EL (cell line): ENCODE results near the gene CDAN1.
"Not testable (repeated sequence)": the region's sequence is repeated elsewhere in the genome, so short reads cannot be mapped to it uniquely, and the experiment has no call there.

ENCODE experiments used
- DNase-seq: peaks from one replicate; pipeline ENCODE4 v3.0.0-alpha.2; 2016

CDAN1 gene, protein sequence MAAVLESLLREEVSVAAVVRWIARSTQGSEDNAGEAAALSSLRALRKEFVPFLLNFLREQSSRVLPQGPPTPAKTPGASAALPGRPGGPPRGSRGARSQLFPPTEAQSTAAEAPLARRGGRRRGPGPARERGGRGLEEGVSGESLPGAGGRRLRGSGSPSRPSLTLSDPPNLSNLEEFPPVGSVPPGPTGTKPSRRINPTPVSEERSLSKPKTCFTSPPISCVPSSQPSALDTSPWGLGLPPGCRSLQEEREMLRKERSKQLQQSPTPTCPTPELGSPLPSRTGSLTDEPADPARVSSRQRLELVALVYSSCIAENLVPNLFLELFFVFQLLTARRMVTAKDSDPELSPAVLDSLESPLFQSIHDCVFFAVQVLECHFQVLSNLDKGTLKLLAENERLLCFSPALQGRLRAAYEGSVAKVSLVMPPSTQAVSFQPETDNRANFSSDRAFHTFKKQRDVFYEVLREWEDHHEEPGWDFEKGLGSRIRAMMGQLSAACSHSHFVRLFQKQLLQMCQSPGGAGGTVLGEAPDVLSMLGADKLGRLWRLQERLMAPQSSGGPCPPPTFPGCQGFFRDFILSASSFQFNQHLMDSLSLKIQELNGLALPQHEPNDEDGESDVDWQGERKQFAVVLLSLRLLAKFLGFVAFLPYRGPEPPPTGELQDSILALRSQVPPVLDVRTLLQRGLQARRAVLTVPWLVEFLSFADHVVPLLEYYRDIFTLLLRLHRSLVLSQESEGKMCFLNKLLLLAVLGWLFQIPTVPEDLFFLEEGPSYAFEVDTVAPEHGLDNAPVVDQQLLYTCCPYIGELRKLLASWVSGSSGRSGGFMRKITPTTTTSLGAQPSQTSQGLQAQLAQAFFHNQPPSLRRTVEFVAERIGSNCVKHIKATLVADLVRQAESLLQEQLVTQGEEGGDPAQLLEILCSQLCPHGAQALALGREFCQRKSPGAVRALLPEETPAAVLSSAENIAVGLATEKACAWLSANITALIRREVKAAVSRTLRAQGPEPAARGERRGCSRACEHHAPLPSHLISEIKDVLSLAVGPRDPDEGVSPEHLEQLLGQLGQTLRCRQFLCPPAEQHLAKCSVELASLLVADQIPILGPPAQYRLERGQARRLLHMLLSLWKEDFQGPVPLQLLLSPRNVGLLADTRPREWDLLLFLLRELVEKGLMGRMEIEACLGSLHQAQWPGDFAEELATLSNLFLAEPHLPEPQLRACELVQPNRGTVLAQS

DNA sequence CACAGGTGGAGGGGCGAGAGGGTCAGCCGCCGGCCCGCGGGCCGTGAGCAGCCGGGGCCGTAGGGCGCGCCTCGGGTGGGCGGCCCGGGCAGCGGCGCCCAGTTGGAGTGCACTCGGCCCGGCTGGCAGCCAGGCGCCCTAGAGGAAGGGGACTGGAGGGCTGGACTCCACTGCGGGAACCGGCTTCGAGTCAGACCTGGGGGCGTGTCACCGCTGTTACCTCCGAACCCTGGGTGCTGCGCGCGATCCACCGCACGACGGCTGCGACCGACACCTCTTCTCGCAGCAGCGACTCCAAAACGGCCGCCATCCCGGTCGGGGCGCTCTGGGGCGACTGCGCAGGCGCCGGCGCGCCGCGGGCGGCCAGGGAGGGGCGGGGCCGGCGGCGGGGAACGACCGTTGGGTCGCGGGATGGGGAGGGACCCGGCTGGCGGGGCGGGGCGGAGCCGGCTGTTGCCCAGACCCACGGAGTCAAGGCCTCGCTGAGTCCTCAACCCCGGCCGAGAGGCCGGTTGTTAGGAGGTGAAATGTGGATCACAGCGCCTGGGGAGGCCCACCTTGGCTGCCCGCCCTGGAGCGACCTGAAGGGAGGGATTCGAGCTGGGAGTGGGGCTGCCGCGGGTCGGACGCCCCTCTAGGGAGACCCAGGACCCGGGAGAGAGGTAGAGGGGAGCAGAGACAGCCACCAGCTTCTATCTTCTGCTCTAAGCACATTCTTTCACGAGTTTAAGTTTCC lies at the start of gene CDAN1:
Gene CDAN1, minus strand, starts transcription at position 336 of the 736 bp plus-strand sequence. Its CDS starts 26 bp downstream, at position 310.
- peak; percentile 88 for DNase-seq

DNA sequence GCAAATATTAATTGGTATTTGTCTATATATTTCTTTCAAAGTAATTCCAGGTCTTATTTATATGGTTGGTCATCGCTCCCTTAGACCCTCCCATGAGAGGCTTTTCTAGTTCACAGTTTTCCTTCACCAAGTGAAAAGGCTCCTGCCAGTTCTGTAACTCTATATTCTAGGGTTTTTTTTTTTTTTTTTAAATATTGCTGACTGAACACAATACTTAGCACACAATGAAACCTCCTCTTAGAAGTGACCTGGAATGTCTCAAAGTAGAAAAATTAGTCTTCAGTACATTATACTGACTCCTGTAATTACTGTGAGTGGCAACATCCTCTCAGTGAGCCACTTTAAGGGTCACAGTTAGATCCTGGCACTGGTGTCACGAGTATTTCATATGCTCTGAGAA lies 48.6 kb upstream of the CDAN1 start:
- DNase-seq, result no peak

DNA sequence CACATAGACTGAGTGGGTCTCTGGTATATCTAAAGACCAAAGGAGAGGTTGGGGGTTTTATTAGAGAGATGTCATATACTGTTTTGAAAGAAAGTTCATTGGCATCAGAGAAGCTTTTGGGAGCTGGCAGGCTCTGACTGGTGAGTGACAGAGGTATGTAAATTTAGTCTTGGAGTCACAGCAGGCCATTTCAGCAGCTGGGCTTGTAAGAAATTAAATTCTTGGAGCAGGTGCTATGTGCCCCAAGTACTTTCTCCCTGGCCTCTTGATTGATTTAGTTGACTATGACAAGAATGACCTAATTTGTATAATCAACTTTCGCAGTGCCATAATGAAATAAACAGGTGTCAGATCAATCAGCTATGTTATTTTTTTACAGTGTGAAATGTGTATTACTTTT lies 47.8 kb upstream of the CDAN1 start:
- no peak for DNase-seq

DNA sequence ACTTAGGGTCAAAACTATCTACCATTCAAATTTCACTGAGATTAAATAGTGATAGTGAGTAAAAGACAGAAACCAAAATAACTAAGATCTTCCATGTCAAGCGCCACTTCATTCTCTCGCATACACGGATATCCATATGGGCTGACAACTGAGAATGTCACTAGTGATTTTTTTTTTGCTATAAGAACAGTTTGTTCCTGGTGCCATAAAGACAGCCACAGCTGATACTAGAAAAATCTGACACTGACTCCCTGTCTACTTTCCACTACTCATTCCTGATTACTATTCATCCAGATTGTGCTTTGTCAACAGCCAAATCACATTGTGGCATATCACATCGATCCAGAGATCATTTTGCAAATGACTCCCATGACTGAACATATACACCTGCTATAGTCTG lies 45.8 kb upstream of the CDAN1 start:
- DNase-seq, result no peak

DNA sequence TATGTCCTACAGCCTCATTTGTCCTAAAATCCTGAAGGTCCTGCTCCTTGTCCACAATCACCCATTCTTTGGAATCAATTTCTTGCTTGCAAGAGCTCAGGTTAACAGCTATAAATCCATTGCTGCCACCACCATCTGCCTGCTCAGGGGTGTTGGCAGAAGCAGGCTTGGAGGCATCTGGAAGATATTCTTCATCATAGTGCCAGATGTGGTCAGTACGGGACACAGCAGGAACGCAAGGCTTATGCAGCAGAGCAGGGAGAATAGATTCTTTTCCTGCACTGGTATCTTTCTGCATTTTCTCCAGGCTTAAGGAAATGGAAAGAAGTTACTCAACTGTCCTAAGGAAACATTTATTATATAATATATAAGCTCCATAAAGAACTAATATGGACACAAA lies 38.5 kb upstream of the CDAN1 start:
- no peak for DNase-seq

DNA sequence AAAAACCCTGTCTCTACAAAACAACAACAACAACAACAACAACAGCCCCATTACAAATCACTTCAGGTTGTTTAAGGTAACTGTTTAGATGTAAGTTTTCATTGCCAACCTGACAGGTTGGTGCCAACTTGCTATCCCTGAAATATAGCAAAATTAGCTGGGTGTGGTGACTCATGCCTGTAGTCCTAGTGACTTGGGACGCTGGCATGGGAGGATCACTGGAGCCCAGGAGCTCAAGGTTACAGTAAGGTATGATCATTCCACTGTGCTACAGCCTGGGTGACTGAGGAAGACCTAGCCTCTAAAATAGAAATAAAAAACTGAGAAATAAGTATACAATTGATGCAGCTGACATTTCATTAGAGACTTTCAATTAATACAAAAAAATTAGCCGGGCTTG lies 36.0 kb upstream of the CDAN1 start:
- no peak for DNase-seq

DNA sequence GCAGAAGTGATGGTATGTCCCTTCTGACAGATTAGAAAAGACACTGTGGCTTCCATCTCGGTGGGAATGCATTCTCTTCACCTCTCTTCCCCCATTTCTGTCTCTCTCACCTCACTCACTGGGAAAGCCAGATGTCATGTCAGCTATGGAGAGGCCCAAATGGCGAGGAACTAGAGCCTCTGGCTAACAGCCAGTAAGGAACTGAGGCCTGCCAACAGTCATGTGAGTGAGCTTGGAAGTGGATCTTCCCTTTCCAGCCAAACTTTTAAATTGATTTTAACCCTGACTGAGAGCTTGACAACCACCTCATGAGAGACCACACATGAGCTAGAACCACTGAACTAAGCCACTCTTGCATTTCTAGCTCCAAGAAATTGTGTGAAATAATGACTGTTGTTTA lies 35.2 kb upstream of the CDAN1 start:
- DNase-seq, result no peak

DNA sequence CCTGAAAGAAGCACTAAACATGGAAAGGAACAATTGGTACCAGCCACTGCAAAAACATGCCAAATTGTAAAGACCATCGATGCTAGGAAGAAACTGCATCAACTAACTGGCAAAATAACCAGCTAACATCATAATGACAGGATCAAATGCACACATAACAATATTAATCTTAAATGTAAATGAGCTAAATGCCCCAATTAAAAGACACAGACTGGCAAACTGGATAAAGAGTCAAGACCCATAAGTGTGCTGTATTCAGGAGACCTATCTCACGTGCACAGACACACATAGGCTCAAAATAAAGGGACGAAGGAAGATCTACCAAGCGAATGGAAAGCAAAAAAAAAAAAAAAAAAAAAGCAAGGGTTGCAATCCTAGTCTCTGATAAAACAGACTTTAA lies 29.2 kb upstream of the CDAN1 start:
- DNase-seq, result not testable (repeated sequence)

DNA sequence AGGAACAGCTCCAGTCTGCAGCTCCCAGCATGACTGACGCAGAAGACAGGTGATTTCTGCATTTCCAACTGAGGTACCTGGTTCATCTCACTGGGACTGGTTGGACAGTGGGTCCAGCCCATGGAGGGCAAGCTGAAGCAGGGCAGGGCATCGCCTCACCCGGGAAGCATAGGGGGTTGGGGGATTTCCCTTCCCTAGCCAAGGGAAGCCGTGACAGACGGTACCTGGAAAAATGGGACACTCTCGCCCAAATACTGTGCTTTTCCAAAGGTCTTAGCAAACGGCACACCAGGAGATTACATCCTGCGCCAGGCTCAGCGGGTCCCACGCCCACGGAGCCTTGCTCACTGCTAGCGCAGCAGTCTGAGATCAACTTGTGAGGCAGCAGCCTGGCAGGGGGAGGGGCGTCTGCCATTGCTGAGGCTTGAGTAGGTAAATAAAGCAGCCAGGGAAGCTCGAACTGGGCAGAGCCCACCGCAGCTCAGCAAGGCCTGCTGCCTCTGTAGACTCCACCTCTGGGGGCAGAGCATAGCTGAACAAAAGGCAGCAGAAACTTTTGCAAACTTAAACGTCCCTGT lies 27.3 kb upstream of the CDAN1 start:
- DNase-seq, result not testable (repeated sequence)

DNA sequence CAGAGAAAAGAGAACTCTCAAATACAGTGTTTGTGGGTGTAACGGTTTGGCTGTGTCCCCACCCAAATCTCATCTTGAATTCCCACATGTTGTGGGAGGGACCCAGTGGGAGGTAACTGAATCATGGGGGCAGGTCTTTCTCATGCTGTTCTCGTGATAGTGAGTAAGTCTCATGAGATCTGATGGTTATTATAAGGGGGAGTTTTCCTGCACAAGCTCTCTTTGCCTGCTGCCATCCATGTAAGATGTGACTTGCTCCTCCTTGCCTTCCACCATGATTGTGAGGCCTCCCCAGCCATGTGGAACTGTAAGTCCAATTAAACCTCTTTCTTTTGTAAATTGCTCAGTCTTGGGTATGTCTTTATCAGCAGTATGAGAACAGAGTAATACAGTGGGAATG lies 24.9 kb upstream of the CDAN1 start:
- not testable (repeated sequence) for DNase-seq

DNA sequence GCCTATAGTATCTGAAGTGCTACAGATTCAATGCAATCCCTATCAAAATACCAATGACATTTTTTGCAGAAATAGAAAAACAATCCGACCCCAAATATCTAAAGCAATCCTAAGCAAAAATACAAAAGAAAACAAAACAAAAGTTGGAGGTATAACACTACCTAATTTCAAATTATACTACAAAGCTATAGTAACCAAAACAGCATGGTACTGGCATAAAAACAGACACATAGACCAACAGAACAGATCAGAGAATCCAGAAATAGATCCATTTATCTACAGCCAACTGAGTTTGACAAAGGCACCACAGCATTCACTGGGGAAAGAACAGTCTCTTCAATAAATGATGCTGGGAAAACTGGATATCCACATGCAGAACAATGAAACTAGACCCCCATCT lies 23.8 kb upstream of the CDAN1 start:
- DNase-seq, result no peak

DNA sequence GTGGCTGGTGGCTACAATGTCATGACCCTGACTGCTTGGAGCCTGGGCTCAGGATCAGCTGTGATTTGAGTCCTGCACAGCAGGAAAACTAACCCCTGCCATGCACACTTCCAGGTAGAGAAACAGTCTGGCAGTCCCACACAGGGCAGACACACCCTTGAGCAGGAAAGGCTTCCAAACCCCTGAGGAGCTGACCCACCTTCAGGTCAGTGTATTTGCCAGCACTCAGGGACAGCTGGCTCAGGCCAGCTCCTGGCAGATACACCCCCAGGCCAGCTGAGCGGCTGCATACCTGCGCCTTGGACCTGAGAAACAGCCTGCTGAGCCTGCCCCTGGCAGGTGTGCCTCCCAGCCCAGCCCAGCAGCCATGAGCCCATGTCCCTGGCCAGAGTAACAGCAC lies 22.2 kb upstream of the CDAN1 start:
- DNase-seq, result no peak

DNA sequence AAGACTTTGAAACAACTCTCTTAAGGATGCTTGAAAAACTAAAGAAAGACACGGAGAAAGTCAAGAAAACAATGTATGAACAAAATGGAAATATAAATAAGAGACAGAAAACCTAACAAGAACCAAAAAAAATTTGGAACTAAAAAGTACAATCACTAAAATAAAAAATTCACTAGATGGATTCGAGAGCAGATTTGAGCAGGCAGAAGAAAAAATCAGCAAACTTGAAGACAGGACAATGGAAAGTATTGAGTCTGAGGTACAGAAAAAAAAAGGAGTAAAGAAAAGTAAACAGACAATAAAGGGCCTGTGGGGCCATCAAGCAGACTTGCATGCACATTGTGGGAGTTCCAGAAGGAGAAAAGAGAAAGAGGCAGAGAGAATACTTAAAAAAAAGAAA lies 13.4 kb upstream of the CDAN1 start:
- no peak for DNase-seq

DNA sequence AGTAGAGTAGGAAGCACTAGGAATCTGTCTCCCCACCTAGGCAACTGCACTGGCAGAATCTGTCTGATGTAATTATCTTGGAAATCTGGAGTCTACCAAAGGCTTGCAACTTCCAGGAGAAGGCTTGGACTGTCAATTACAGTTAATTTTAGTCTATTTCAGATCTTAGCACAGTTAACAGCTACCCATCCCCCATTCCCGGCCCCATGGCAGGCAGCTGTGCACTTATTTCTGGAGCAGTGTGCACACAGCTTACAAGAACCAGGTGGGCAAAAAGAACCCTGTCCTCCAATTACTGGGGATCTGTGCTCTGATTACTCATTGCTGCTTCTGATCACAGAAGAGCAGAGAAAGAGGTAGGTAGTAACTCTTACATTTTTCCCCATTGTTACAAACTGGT lies 12.3 kb upstream of the CDAN1 start:
- DNase-seq, result no peak

DNA sequence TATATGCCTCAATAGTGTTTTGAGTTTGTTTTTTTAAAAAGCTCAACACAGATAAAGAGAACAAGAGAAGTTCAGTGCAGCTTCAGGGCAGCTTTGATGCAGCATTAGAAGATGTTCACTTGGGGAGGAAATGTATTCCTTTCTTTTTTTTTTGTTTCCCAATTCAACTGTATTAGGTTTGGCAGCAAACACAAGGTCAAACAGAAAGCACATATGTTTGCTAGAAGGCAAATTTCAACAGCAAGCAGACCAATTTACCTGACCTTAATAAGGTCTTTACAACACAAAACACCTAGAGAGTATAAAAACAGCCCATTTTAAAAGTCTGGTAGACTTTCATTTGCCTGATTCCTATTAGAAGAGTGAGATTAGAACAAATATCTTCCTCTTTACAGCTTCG lies 7.3 kb upstream of the CDAN1 start:
- no peak for DNase-seq

DNA sequence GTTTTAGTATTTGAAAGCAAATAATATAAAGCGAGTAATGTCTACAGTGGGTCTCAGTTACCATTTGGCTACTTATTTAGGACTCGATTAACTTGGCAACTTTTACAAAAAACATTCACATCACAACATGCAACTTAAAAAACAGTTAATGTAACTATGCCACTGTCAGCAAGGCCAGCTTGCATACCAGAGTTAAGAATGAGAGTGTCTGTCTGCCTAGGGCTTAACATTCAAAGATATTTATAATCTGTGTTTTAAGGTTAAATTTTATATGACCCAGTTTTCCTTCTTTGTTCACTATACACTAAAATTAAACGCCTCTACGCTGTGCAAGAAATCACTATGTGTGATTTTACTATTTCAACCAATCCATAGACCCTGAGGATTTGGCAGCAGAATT lies 5.2 kb upstream of the CDAN1 start:
- DNase-seq, result no peak

DNA sequence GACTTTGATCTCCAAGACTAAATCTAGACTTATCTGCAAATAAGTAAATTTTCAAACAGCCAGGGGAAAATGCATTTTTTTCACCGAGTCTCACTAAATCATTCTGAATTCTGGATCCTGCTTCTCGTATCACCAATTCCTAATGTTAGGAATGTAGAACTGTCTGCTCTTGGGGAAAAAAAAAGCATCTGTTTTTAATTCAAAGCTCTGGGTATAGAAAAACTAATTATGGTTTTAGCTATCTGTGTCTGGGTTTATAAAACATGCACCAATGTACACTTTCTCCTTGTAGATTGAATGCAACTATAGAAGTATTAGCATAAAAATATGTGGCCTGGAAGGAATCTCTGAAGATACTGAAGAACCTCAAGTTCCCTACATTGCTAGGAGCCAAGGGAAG lies 4.8 kb upstream of the CDAN1 start:
- DNase-seq, result no peak

DNA sequence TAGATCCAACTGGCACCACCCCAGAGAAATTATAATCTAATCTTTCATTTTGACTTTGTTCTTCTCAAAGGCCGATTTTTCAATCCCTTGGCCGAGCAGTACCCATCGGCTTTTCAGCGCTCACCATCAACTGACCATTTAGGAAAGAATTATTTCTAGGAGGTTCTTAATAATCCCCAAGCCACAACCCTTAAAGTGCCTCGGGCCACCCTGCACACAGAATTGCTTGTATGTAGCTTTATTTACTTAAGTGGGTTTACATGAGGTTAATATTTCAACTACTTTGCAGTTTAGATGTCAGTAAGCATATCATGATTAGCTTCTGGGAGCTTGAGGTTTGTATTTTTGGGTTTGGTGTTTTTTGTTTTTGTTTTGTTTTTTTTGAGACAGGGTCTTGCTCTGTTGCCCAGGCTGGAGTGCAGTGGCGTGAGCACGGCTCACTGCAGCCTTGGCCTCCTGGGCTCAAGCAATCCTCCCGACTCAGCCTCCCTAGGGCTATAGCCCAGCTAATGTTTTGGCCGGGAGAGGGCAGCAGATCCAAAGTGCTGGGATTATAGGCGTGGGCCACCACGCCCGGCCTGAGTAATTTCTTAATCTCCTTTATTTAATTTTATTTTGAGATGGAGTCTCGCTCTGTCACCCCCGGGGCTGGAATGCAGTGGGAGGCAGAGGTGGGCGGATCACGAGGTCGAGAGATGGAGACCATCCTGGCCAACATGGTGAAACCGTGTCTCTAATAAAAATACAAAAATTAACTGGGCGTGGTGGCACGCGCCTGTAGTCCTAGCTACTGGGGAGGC lies 801 bp upstream of the CDAN1 start:
- peak; percentile 19 for DNase-seq

DNA sequence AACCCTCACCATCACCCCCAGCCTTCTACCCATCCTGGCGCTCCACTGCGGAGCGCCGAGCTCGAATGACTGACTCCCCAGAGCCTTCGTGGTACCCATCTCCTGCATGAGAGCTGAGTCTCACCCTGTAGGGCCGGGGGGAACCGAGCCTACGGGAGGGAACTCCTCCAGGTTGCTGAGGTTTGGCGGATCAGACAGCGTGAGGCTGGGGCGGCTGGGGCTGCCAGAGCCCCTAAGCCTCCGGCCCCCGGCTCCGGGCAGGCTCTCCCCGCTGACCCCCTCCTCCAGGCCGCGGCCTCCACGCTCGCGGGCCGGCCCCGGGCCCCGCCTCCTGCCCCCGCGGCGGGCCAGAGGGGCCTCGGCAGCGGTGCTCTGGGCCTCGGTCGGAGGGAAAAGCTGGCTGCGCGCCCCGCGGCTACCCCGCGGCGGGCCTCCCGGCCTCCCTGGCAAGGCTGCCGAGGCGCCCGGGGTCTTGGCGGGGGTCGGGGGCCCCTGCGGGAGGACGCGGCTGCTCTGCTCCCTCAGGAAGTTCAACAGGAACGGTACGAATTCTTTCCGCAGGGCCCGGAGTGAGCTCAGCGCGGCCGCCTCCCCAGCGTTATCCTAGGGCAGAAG lies 643 bp downstream of the CDAN1 start:
- peak; percentile 31 for DNase-seq

DNA sequence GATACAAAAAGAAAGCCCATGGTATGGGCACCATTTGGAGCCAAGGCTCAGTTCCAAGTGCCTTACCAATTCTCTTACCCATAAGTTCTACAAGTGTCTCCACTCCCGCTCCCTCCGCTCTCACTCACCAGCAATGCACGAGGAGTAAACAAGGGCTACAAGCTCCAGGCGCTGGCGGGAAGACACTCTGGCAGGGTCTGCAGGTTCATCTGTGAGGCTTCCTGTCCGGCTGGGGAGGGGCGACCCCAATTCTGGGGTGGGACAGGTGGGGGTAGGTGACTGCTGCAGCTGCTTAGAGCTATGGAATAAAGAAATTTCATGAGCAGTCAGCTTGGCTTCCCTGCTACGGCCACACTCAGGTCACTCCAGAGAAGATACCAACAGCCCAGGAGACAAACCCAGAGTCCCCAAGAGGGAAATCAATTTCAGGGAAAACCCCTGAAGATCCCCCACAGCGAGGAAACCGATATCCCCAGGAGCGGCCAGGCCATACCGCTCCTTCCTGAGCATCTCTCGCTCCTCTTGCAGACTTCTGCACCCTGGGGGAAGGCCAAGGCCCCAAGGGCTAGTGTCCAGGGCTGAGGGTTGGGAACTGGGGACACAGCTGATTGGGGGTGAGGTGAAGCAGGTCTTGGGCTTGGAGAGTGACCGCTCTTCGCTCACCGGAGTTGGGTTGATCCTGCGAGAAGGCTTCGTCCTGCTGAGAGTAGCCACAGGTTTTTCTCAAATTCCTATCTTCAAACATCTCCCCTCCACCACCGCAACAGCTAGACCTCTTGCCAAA lies 1.4 kb downstream of the CDAN1 start:
- DNase-seq, result no peak
